ENCODE data around the gene RICTOR. TPM values are rescaled to one million over a fixed set of nuclear protein-coding genes. Genes with fewer than 3 reads are reported as not detected.

RICTOR gene
- total and polyA plus RNA-seq, 2 of the 4 experiments (the other 2 are of a cell fraction): 4.1 to 35.7 TPM

DNA sequence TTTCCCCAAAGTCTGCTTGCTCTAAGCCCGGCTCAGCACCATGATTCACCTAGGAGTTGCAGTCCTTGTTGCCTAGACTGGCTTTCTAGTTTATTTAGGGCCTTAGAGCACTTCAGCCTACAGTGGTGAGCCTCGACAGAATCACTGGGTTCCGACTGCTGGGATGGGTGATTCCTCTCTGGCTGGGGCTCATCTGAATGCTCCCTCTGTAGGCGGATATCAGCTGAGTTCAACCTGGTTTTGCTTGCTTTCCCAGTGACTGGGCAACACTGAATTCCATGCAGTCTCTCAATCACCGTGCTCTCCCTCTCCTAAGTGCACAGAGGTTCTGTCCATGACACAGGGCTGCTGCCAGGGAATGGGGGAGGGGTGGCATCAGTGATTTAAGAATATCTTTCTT is 174.3 kb downstream of the RICTOR start:
- dilution Hi-C loops (cut with HindIII; ENCODE audit: low sequenced_read_pairs, unreplicated experiment) (no loop called here), intact Hi-C loops (cut with micrococcal nuclease) (no loop called here), in situ Hi-C loops (cut with MboI; ENCODE audit: low sequenced_read_pairs) (no loop called here)
- Histone ChIP-seq H4K5ac (ENCODE audit: low read depth, low read length) (no peak overlapping the region), H2AK9ac (replicated peaks; ENCODE audit: low read depth, low read length, poor library complexity) (no peak overlapping the region), H2BK15ac (ENCODE audit: low read depth, low read length) (no peak overlapping the region), H3K4ac (ENCODE audit: low read depth, low read length) (no peak overlapping the region), H3K27me3 (ENCODE audit: control insufficient read depth, insufficient read depth, low read length) (no peaks in the 10 kb centered on the region), H2BK5ac (ENCODE audit: low read depth, low read length, poor library complexity, severe bottlenecking) (no peak overlapping the region), H3K9me1 (ENCODE audit: insufficient read depth, low read length) (peaks cover 5% of the 10 kb centered on the region; the same call in 1 of the 2 replicates), H3K27ac (ENCODE audit: insufficient read depth, low read length) (no peak overlapping the region), H3K23ac (ENCODE audit: low read depth, low read length) (no peak overlapping the region), H2AK5ac (ENCODE audit: low read depth, low read length) (no peak overlapping the region), H3K9me3 (ENCODE audit: control insufficient read depth, insufficient read depth, low read length) (peaks cover 2% of the 10 kb centered on the region; the same call in 1 of the 2 replicates), H2AFZ (replicated peaks; ENCODE audit: low read length, poor library complexity) (no peak overlapping the region), H3K4me1 (ENCODE audit: control insufficient read depth, insufficient read depth, low read length) (no peaks in the 10 kb centered on the region), H2BK120ac (ENCODE audit: low read depth, low read length) (no peak overlapping the region), H4K91ac (ENCODE audit: insufficient read depth, low read depth, low read length) (no peak overlapping the region), H3K14ac (replicated peaks; ENCODE audit: low read depth, low read length) (no peak overlapping the region), H3K18ac (ENCODE audit: low read depth, low read length) (no peak overlapping the region), H2BK20ac (ENCODE audit: low read depth, low read length) (no peak overlapping the region), H3K36me3 (ENCODE audit: control insufficient read depth, insufficient read depth, low read length) (peaks cover 46% of the 10 kb centered on the region), H4K20me1 (ENCODE audit: insufficient read depth, low read length) (0 out of 2 replicates have a peak, but pooled peaks cover 4% of the 10 kb centered on the region), H3K56ac (ENCODE audit: extremely low read depth, insufficient read depth, low read length) (no peak overlapping the region), H3K79me1 (ENCODE audit: low read depth in 1 of 2, low read length in 2 of 2) (peaks cover 30 to 31% of the 10 kb centered on the region in 2 experiments), H4K8ac (ENCODE audit: low read depth in 2 of 2, low read length in 2 of 2) (no peak overlapping the region), H3K4me2 (ENCODE audit: low read depth, low read length) (no peak overlapping the region), H3K4me3 (ENCODE audit: insufficient read depth, low read depth, low read length) (no peak overlapping the region), H3K9ac (ENCODE audit: low read depth, low read length) (no peak overlapping the region)
- DNase-seq (no peak), ATAC-seq (ENCODE audit: low read depth) (no peak)
- WGBS, 2 experiments (ENCODE audit: extremely low coverage in 2 of 2, insufficient read length in 1 of 2): no CpG with 5 or more reads among the region's 5 CpGs
- POLR2A ChIA-PET (ENCODE audit: unreplicated experiment): no interaction called here
- TF ChIP-seq, protein P1, sequence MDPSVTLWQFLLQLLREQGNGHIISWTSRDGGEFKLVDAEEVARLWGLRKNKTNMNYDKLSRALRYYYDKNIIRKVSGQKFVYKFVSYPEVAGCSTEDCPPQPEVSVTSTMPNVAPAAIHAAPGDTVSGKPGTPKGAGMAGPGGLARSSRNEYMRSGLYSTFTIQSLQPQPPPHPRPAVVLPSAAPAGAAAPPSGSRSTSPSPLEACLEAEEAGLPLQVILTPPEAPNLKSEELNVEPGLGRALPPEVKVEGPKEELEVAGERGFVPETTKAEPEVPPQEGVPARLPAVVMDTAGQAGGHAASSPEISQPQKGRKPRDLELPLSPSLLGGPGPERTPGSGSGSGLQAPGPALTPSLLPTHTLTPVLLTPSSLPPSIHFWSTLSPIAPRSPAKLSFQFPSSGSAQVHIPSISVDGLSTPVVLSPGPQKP (IDR thresholded peaks at IDR 0.05; ENCODE audit: borderline replicate concordance, low read depth, low read length): no peak
- no peak for TF ChIP-seq MAZ (IDR thresholded peaks at IDR 0.05; ENCODE audit: borderline replicate concordance, low read depth, low read length)
- CTCF ChIA-PET: no interaction called here
- BruUV-seq (replicated peaks): no TSS peak
